Caco-2 (cell line): Measurements from ENCODE around the gene GSPT2. TPM values are rescaled to one million over a fixed set of nuclear protein-coding genes. Genes with fewer than 3 reads are reported as not detected.
A peak's percentile ranks its signal among the peaks of the same experiment; 100 is the strongest.

Experiments used
- BruUV-seq: library from RNA; stranded (reverse); fragments of 400-500 nt; replicated peaks from 2 replicates; lab custom pipeline; 2021; lab: Mats Ljungman, UMichigan
- CTCF ChIA-PET: fragments of 300-600 bp; sonication (Branson Sonifier 250); formaldehyde crosslinking; loops from one replicate; lab custom pipeline; 2022; ENCODE audit warnings: antibody characterized with exemption; lab: Charles Lee
- POLR2A ChIA-PET: fragments of 300-600 bp; sonication (Branson Sonifier 250); formaldehyde crosslinking; loops from one replicate; lab custom pipeline; 2022; ENCODE audit warnings: antibody characterized with exemption; lab: Charles Lee
- DNase-seq, 2 experiments: peaks; one replicate each; pipeline versions ENCODE4 v3.0.0 to v3.0.0-alpha.2; 2020 to 2022
- H3K27me3 ChIP-seq: replicated peaks from 2 replicates; pipeline ENCODE4 v1.6.0; 2011; ENCODE audit warnings: low read length; ENCODE audit not compliant: control insufficient read depth, insufficient read depth
- H3K36me3 ChIP-seq: 2 replicates; pipeline ENCODE4 v1.5.1; 2011; ENCODE audit warnings: low read length; ENCODE audit not compliant: control insufficient read depth, insufficient read depth
- H3K4me1 ChIP-seq: fragments of 250-450 bp; sonication (Bioruptor Pico); 2 replicates; pipeline ENCODE4 v1.5.1; 2020; ENCODE audit warnings: mild to moderate bottlenecking
- H3K4me3 ChIP-seq: 2 replicates; pipeline ENCODE4 v1.5.1; 2011; ENCODE audit warnings: low read depth, mild to moderate bottlenecking, control low read depth, low read length
- H3K9me3 ChIP-seq: fragments of 250-450 bp; sonication (Bioruptor Pico); 2 replicates; pipeline ENCODE4 v1.5.1; 2020; ENCODE audit warnings: mild to moderate bottlenecking, moderate library complexity
- H3K27ac Mint-ChIP-seq: one replicate; pipeline ENCODE4 v1.8.0; 2022; ENCODE audit warnings: mixed read lengths; ENCODE audit not compliant: unreplicated experiment
- H3K27me3 Mint-ChIP-seq: one replicate; pipeline ENCODE4 v1.8.0; 2022; ENCODE audit warnings: mixed read lengths; ENCODE audit not compliant: insufficient read depth, unreplicated experiment
- H3K36me3 Mint-ChIP-seq: one replicate; pipeline ENCODE4 v1.8.0; 2022; ENCODE audit warnings: mild to moderate bottlenecking, mixed read lengths; ENCODE audit not compliant: insufficient read depth, unreplicated experiment
- H3K4me1 Mint-ChIP-seq: one replicate; pipeline ENCODE4 v1.8.0; 2022; ENCODE audit warnings: low read depth, mixed read lengths; ENCODE audit not compliant: unreplicated experiment
- H3K4me3 Mint-ChIP-seq: one replicate; pipeline ENCODE4 v1.8.0; 2022; ENCODE audit warnings: mild to moderate bottlenecking, moderate library complexity, mixed read lengths; ENCODE audit not compliant: unreplicated experiment
- H3K9me3 Mint-ChIP-seq: one replicate; pipeline ENCODE4 v1.8.0; 2022; ENCODE audit warnings: mixed read lengths; ENCODE audit not compliant: unreplicated experiment
- CTCF ChIP-seq, 2 experiments: fragments of 200-600 bp in 1 of 2; IDR thresholded peaks; 1 replicate in 1 of 2; 2 replicates in 1 of 2; pipeline versions ENCODE4 v1.5.1 to v1.8.0; 2011 to 2022; ENCODE audit warnings: antibody characterized with exemption in 1 of 2, control low read depth in 1 of 2, inconsistent platforms in 1 of 2, low read depth in 1 of 2, low read length in 1 of 2, mild to moderate bottlenecking in 1 of 2, moderate library complexity in 1 of 2; ENCODE audit not compliant: insufficient read depth in 1 of 2, severe bottlenecking in 1 of 2, unreplicated experiment in 1 of 2
- intact Hi-C: fragments of 100-400 bp; cut with micrococcal nuclease; formaldehyde crosslinking; loops from one replicate; pipeline ENCODE4 v1.10.0; 2022; ENCODE audit not compliant: unreplicated experiment
- total RNA-seq: library from RNA; stranded (reverse); gene quantifications from 2 replicates; pipeline ENCODE4 v1.2.3, GENCODE V29; 2022

The GSPT2 gene
- total RNA-seq, 1 experiment from 2014 or later = 7.3 TPM

DNA sequence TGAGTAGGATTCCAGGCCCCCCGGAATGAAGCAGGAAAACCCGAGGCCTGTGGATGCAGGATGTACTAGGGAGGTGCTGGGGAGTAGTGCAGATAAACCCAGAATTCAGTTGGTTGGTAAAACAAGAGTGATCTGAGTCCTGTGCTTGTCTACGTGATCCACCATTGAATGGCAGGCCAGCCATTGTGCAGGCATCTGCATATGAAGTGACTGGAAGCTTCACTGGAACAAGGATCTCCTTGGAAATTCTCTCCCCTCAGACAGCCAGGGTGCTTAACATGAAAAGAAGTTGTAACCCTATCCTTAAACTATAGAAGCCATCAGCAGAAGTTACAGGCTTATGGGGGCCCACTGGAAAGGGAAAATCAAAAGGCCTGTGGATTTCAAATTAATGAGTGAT is 656 bp upstream of the GSPT2 start:
- Histone ChIP-seq H3K4me3 (no peak overlapping the region), H3K9me3 (no peaks in the 10 kb centered on the region), H3K4me1 (no peaks in the 10 kb centered on the region), H3K27me3 (no peaks in the 10 kb centered on the region), H3K36me3 (no peaks in the 10 kb centered on the region)
- no peaks in the 10 kb centered on the region for H3K9me3 Mint-ChIP-seq
- no peaks in the 10 kb centered on the region for H3K27me3 Mint-ChIP-seq
- peak overlapping the region; percentile 78 for H3K4me3 Mint-ChIP-seq
- H3K36me3 Mint-ChIP-seq = no peaks in the 10 kb centered on the region
- H3K4me1 Mint-ChIP-seq = peaks cover 7% of the 10 kb centered on the region
- ChIA-PET CTCF (no interaction called here), POLR2A (no interaction called here)
- TF ChIP-seq CTCF (IDR thresholded peaks at IDR 0.05; ENCODE audit: insufficient read depth in 1 of 2, low read depth in 1 of 2, low read length in 1 of 2, severe bottlenecking in 1 of 2, unreplicated experiment in 1 of 2) = no peak
- no TSS peak for BruUV-seq
- no peak overlapping the region for H3K27ac Mint-ChIP-seq
- intact Hi-C loops = no loop called here
- DNase-seq = no peak

- Histone ChIP-seq H3K4me1 (no peaks in the 10 kb centered on the region), H3K9me3 (no peaks in the 10 kb centered on the region), H3K4me3 (no peak overlapping the region), H3K27me3 (no peaks in the 10 kb centered on the region), H3K36me3 (no peaks in the 10 kb centered on the region)
- no peak for DNase-seq
- no peaks in the 10 kb centered on the region for H3K9me3 Mint-ChIP-seq
- no peaks in the 10 kb centered on the region for H3K27me3 Mint-ChIP-seq
- BruUV-seq = no TSS peak
- peaks cover 7% of the 10 kb centered on the region for H3K4me1 Mint-ChIP-seq
- H3K4me3 Mint-ChIP-seq = no peak overlapping the region
- no peak for TF ChIP-seq CTCF (IDR thresholded peaks at IDR 0.05; ENCODE audit: insufficient read depth in 1 of 2, low read depth in 1 of 2, low read length in 1 of 2, severe bottlenecking in 1 of 2, unreplicated experiment in 1 of 2)
- no peak overlapping the region for H3K27ac Mint-ChIP-seq
- CTCF ChIA-PET = no interaction called here
- intact Hi-C loops = no loop called here
- POLR2A ChIA-PET = no interaction called here
- H3K36me3 Mint-ChIP-seq = no peaks in the 10 kb centered on the region
These were observed 4.4 kb downstream of the GSPT2 start for GRCh38 chrX:51747671-51748070.

DNA sequence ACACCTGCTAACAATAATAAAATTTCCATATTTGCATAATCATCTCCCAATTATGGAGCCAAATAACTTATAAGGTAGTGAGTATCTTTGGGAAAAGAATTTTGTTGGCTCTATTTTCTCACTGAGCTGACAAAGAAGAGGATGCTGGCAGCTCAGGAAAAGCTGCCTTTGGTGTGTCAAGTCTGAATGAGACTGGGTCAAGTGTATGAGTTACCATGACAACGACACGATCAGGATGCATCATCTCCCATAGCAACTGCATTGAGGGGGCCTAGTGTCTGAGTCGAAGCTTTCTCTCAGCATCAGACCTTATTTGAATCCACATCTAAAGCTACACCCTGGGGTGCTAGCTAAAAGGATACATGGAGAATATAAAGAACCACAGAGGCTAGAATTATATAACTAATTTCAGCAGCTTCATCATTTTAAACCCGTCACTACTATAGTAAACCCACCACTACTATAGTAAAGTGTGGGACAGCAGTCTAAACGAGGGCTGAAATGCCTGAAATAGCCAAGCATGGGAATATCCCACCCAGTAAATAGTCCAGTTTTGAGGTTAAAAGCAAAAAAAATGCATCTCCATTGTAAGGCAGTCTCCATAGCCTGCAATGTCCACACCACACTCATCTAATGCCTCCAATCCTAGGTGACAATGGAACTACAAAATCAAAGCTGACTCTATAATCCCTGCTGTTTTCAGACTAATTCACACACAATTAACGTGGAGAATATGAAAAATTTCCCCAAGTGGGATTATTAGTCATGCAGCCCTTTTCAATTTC is 16.0 kb downstream of the GSPT2 start:
- POLR2A ChIA-PET = no interaction called here
- TF ChIP-seq CTCF (IDR thresholded peaks at IDR 0.05; ENCODE audit: insufficient read depth in 1 of 2, low read depth in 1 of 2, low read length in 1 of 2, severe bottlenecking in 1 of 2, unreplicated experiment in 1 of 2) = no peak

More for the DNA sequence above, 16.0 kb downstream of the GSPT2 start:
- no peak overlapping the region for H3K4me3 Mint-ChIP-seq
- H3K27ac Mint-ChIP-seq = no peak overlapping the region
- H3K9me3 ChIP-seq = no peaks in the 10 kb centered on the region
- H3K9me3 Mint-ChIP-seq = no peaks in the 10 kb centered on the region
- BruUV-seq = no TSS peak
- CTCF ChIA-PET = no interaction called here
- no peaks in the 10 kb centered on the region for H3K36me3 ChIP-seq
- no peak for DNase-seq
- H3K4me1 Mint-ChIP-seq = no peaks in the 10 kb centered on the region
- intact Hi-C loops = no loop called here
- no peaks in the 10 kb centered on the region for H3K36me3 Mint-ChIP-seq
- H3K27me3 ChIP-seq = no peaks in the 10 kb centered on the region
- no peaks in the 10 kb centered on the region for H3K4me1 ChIP-seq
- peaks cover 6% of the 10 kb centered on the region for H3K27me3 Mint-ChIP-seq
- H3K4me3 ChIP-seq = no peak overlapping the region
